NCI-H2029 (cell line): ENCODE measurements around the gene VWF.

Experiments
- DNase-seq: peaks from one replicate; lab custom pipeline; 2025; lab: John Stamatoyannopoulos, UW

VWF gene

DNA sequence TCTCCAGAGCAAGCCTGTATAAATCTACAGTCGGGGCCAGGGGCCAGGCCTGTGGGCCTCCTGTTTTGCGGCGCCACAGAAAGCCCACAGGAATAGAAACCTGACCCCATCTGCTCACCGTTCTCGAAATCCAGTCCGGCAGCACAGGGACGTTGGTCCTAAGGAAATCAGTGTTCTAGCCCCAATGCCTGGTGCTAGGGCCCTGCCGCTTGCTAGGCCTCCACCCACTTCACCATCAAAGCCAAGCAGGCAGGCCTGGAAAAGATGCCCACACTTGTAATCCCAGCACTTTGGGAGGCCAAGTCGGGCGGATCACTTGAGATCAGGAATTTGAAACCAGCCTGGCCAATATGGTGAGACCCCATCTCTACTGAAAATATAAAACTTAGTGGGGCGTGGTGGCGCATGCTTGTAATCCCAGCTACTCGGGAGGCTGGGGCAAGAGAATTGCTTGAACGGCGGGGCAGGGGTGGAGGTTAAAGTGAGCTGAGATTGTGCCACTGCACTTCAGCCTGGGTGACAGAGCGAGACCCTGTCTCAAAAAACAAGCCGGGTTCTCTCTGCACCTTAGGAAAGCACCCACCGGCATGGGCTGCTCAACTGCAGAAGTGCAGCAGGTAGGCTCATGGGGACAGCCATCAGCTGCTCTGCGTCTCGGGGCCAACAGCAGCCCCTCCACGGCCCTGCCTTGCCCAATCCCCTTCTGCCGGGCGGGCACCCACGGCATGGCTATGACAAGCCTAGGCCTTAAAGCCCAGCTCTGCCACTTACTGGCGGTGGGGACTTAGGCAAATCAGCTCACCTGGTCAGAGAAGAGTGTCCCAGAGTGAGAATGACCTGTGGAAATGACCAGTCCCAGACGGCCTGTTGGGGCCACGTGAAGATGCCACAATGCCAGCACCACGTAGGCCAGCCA, 47.4 kb downstream of the VWF start:
- no peak for DNase-seq

DNA sequence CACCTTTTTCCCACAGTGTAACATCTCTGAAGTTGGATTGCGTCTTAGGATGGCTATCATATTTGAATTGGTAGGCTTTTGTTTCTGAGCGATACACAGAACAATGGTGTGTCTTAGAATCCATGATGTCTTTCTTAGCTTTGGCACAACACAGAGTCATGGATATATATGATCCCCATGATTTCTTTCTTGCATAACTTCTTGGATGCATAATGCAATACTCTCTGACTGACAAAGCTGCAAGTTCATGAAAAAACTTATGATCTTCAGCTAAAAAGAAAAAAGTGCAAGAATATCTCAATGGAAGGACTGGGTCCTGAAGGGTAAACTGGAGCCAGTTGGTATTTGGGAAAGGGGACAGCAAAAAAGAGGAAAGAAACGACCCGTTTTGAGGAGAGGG, 48.1 kb downstream of the VWF start:
- no peak for DNase-seq

DNA sequence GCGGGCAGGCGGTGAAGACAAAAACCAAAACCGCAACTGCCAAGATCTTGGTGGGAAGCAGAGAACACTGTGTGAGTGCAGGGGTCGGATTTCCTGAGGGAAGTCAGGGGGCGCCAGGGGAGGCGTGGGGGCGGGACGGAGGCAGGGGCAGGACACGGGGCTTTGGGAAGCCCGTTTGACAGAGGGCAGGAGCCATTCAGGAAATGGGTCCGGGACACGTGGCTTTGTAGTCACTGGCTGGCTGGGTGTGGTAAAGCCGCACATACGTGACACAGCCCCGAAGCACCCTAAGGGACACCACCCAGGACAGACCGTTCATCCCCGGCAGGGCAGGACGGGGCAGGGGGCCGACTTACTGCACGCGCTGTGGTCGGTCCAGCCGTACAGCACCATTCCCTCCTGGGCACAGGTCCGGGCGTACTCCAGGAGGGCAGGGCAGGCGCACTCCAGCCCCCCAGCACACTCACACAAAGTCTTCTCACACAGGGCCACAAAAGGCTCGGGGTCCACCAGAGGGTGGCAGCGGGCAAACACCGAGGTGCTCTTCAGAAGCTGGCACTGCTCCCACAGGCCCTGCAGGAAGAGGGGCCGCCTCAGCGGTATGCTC, 49.4 kb downstream of the VWF start:
- no peak for DNase-seq

DNA sequence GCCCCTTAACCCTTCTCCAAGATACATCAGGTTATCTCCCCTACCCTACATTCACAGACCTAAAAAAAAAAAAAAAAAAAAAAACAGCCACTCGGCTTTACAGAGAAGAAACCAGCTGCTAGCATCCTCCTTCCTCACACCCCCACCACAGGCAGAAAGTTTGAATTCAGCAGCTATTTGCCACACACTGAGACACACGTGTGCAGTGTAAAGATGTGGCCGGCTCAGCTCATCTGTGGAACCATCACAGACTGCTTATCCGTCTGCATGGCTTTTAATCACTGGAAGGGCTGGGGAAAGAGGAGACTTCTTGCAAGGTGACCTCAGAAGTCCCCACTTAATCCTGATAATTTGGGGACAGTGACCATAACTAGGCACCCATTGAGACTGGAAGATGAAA, 50.0 kb downstream of the VWF start:
- DNase-seq: no peak

DNA sequence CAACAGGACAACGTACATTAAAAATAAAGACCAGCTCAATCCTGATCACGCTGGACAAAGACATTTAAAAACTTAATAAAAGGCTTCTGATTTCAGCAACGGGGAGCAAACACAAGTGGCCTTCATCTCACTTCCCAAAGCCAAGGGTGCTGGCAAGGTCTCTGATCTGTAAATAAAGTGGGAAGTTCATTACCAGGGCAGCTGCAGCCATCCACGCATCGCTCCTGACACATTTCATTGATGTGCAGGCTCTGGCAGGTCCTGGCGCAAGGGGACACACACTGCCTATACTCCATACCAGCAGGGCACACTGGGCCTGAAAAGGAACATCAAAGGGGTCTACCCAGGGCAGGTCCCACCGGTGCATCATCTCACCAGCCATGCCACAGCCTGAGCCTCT, 51.0 kb downstream of the VWF start:
- no peak for DNase-seq

DNA sequence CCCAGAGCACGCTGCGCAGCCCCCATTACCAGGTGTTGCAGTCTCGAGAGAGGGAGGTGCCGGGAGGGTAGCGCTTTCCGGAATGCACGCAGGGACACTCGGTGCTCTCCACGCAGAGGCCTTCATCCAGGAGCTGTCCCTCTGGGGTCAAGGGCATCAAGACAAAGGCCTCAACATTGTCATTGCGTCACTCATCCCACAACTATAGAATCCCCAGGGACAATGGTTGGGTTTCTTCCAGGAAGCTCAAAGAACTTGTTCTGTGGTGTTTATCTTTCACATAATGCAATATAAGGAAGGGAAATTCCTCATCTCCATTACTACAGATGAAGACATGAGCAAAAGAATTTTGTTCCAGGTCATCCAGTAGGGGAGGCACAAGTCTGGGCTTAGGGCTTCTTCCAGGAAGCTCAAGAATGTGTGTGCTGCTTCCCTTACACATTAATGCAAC, 52.1 kb downstream of the VWF start:
- DNase-seq: no peak

DNA sequence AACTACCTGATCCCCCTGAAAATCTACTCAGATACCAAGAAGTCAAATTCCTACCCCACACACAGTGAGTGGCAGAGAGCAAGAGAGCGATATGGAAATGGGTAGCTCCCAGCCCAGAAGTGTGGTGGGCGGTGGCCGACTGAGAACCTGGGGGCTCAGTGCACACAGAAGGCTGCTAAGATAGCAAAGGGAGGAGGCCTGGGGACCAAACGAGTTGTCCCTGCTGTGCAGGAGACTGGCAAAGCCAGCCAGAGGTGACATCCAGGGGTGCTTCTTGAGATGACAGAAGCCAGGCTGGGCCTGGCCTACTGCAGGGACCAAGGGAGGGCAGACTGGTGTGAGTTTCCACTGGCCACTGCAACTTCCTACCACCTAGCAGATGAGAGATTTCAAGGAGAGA, 52.9 kb downstream of the VWF start:
- DNase-seq: no peak

DNA sequence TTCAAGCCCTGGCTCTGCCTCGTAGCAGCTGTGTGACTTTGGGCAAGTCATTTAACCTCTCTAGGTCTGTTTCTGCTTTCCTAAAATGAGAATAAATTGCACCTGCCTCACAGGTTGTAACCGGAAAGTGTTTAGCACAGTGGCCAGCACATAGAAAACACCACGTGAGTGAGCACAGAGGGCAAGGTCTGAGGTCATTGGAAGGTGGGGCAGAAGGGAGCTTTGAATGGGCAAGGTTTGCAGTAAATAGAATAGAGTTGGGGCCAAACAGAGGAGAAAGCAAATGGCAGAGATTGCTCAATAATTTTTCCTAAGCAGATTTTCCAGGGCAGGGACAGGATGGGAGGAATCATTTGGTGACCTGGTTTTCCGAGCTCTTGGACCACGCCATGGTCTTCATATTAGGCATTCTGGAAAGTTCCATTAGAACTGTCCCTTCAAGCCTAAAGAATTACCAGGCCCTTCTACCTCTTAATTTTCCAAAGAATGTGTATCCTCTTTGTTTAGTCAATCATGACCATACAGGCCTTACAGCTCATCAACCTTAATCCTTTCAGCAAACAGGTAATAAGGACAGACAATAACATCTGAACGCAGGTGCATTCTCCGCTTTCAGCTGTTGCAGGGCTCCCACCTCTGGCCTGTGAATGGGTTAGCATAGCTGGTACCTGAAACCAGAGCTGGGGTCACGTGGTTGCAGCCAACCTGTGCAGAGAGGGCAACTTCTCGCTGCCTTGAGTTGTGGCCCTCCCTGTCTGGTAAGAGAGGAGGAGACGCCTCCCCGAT, 53.8 kb downstream of the VWF start:
- peak; percentile 91 for DNase-seq

DNA sequence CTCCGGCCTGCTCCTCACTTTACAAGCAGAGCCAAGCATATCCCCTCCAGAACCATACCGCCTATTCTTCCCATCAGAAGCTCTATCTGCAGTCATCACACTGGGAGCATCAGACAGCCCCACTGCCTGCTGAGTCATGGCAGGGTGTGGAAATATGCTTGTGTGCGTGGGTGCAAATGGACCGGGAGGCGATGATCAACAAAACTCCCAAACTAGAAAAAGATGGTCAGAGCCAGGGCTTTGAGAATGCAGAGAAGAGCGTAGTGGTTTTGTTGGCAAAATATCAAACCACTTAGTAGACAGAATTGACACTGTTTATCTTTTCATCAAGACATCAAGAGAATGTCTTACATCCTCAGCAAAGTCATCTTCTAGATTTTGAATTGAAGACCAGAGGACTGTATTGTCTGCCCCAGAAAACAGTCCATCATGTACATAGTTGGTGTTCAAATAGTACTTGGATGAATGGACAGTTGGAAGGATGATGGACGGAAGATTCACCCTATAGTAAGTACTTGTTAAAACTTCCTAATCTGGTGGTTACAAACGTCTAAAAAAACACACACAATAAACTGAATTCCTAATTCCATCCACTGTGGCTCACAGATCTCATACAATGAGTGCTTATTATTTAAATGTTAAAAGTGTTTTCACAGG, 54.9 kb downstream of the VWF start:
- no peak for DNase-seq

DNA sequence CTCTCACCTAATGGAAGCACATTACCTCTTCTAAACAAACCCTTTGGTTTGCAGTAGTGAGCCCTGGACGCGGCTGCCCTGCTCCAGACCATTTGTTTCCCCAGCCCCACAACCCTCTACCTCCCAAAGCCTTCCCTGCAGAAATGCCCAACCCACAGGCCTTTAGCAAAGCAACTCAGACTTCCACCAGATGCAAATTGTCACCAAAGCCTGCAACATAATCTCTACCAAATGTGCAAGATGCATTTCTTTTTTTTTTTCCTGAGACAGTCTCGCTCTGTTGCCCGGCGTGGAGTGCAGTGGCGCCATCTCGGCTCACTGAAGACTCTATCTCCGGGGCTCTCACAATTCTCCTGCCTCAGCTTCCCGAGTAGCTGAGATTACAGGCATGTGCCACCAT, 56.2 kb downstream of the VWF start:
- no peak for DNase-seq

DNA sequence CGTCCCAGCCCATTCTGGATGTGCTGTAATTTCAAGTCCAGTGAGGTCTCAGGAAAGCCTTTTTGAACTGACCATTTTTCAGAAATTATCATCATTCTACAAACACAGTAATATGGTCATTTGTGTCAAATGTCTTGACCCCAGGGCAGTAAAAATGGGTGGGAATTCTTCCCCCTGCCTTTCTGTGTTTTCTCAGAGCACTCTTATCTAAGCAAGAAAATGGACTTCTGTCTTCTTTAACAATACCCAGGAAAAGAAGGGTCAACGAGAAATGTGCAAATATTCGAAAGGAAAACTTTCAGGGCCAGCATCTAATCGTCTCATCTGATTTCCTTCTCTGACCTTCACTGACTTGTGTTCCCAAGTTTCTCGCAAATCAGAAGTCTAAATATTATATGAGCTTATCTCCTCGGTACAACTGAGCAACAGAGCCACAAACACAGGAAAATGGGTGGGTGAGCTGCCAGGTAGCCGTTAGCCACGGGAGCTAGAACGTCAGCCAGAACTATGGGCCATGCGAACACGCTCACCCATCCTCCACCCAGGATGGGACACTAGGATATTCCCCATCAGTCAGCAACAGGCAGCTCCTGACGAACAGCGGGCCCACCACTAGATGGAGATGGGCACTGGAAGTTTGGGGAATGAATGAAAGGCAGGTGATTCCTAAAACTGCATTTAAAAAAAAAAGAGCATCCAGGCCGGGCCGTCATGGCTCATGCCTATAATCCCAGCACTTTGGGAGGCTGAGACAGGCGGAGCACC, 57.1 kb downstream of the VWF start:
- DNase-seq: no peak

DNA sequence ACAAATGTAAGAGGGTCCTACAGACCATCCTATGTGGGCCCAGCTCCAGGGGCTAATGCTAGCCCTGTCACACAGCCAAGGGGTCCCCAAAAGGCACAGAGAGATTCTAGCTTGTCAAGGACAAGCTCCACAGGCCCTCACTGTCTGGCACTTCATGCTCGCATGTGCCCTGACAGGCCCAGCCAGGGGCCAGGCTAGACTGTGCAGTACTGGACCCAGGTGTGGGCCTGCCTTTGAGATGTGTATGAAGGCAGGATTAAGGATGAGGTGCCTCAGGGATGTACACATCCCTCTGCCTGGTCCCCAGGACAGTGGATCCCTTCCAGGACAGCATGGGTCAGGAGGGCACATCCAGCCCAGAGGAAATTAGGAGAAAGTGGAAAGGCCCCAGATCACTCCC, 57.8 kb downstream of the VWF start:
- DNase-seq: no peak

DNA sequence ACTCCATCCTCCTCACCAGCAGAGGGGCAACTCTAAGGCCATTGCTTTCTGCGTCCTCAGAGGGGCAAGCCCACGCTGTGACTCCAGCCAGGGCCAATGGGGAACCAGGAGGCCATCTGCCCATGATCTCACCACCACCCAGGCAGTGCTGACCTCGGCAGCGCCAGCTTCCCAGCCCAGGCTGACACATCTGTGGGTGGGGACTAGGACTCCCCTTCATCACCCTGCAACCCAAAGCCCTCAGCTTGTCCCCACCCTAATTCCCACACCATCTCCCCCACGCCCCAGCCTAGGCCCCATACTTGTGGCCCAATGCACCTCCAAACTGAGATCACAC, 58.6 kb downstream of the VWF start:
- DNase-seq: no peak

DNA sequence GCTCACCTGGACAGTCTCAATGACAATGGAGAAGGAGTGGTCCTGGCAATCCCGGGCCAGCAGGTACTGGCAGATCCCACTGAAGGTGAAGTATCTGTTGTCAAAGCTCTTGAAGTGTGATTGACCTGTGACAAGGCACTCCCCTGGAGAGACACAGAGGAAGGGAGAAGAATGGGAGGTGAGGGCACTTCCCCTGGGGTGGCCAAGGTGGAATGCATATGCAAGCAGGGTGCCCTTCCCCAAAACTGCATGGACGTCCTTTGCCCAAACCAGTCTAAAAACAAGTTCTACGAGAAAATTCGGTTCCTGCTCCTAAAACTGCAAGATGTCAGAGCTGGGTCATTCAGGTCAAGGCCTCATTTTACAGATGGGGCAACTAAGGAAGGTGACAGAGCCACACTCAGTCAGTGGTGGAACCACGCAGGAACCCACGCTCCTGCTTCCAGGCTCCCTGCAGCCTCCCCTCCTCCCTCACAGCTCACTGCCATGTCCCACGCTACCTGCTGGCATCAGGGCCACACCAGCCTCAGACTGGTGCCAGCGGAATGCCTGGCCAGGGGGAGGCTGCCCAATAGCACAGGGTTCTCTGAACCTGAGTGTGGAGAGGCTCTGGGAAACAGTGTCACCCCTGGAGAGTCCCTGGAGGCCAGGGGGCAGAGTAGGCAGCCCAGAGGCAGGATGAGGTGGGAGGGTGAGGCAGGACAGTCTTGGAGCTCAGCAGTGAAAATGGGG, 59.2 kb downstream of the VWF start:
- DNase-seq: no peak

DNA sequence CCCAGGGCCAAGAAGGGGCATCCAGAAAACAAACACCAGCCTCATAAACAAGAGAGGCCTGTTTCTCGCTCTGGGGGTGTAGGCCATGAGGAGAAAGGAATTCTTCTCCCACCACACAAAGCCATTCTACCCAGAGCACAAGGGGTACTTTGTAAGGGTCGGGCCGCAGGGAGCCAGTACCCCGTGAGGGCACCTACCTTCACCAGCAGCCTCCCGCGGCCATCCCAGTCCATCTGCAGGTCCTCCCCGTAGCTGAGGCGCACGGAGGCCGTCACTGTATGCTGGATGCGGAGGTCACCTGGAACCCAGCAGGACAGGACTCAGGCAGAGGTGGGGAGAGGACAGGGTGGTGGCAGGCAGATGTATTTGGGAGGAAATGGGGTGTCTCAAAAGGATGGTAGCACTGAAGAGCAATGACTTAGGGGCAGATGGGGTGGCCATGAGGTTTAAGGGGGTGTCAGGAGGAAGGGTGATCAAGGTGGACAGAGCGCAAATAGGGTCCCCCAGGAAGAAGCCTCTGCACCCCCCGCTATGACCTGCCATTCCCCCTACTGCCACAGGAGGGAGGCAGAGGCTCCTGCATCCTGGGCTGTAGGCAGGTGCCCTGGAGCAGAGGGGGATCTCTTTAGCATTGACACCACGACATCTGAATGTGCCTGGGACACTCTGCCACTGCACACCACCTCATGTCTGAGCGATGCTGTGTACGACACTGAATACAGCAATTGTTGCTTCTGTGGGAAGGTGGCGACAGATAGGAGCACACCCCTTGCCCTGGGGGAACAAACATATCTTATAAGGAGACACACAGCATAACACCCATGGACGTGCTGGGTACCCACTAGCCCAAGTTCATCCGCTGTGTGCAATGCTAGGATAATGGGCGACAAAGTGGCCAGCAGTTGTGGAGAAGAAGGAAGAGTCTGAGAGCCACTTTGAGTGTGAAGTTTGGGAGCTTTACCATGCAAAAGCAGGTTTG, 61.4 kb downstream of the VWF start:
- no peak for DNase-seq

DNA sequence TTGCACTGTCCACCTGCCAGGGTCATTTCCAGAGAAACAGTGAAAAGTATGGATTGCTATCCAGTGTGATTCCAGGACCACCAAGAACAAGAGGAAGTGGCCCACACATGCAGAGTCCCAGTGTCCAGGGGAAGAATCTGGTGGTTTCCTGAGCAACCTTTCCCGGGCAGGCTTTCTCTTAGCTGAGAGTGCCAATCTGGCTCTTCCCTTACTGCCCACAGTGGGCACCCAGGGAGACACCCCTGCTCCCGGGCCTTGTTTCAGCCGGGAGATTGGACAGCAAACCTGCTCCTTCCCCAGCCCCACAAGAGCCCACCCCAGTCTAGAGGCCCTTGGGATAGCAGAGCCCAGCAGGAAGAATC, 62.1 kb downstream of the VWF start:
- DNase-seq: no peak

DNA sequence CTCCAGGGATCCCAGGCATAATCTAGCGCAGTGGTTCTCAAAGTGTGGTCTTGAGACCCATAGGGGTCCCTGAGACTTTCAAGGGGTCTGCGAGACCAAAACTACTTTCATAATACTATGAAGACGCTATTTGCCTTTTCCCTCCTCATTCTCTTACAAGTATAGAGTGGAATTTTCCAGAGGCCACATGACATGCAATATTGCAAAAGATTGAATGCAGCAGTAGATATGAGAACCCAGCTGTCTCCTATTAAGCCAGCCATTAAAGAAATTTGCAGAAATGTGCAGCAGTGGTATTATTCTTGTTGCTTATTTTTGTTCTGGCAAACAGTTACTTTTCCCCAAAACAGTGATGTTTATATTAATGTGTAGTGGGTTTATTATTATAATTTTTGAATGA, 62.8 kb downstream of the VWF start:
- no peak for DNase-seq

DNA sequence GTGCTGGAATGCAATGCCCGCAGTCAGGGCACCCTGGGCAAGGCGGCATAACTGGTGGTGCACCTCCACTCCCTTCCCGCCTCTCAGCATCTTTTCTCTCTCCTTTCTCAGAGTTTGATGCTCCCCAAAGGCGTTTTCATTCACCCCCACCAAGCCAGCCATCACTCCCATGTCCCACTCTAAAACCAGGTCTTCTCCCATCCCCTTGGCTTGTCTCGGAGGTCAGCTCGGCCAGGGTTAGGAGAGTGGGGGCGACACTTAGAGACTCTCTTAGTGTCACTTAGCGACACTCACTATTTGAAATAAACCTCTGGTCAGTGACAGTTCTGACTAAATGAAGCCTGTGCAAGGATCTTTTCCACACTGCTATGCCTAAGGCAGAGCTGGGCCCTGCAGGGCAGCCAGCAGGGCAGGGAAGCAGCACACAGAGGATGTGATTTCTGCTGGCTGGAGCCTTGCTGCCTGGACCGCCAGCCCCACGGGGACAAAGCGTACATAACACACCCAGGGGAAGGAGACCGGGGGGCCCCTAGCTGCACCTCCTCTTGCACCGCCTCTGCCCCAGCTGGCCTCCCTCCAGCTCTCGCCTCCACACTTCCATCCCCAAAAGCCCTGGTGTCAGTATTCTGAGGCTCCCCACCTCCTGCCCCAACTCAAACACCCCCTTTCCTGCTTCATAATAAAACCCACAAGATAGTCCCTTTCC, 64.5 kb downstream of the VWF start:
- DNase-seq: no peak

DNA sequence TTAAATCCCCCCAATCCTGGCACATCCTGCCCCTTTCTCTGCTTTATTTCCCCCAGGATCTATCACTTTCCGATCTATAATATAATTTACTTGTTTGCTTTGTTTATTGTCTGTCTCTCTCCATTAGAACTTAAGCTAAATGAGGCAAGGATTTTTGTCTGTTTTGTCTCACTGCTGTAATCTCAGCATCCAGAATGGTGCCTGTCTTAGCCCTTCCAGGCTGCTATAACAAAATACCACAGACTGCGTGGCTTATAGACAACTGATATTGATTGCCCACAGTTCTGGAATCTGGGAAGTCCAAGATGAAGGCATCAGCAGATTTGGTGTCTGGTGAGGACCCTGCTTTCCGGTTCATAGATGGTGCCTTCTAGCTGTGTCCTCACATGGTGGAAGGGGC, 65.2 kb downstream of the VWF start:
- no peak for DNase-seq
